ENCODE results near the gene AP2B1.

The AP2B1 gene

DNA sequence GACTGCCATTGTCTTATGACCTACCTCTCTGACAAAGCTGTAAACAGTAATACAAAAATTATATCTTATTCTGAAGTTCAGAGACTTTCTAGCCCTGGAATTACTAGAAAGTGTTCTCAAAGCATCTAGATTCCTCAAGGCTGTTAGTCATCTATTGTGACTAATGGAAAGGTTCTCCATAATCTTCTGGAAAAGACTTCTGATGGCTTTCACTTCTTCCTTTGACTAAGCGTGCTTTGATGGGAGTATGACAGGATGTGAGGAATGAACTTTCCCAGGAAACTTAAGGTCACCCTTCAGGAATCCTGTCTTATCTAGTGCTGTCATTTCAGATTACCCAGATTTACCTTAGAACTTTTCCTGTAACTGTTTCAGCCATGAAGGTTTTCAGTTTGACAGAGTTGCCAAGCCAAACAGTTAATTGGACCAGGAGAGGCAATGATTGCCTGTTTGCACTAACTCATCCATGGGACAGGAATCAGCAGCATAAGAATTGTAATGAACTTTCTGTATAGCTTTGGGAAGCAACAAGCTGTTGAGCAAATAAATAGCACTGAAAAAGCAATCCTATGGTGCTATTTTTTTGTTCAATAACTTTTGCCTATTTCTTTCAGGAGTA is 43.5 kb downstream of the AP2B1 start:
- no peak for DNase-seq (ENCODE audit: low read depth)

DNA sequence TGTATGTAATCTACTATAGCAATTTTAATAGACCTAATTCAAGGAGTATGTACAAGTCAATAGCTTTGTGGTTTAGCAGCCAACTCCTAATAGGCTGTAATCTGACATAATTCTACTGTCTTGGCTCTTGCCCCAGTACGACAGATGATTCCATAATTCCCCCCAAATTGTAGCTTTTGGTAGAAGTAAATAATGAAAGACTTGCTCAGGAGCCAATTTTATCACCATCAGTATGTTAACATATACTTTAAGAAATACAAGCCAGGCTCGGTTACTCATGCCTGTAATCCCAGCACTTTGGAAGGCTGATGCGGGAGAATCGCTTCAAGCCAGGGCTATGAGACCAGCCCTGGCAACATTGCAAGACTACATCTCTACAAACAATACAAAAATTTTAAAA is 53.9 kb downstream of the AP2B1 start:
- DNase-seq (ENCODE audit: low read depth) = no peak

DNA sequence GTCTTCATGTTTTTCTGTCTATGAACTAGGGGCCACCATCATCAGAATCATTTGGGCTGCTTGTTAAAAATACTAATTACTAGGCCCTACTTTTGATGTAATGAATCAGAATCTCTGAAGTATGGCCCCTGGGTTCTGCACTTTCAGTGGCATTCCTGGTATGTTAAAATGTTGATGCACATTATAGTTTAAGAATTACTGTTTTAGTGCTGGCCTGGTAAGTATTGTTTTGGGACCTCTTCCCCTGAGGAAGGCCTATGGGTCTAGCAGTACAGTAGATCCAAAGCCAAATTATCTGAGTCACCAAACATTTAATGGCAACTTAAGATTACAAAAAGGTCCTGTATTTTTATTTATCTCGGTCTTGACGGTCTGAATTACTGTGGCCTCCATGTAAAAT is 58.8 kb downstream of the AP2B1 start:
- DNase-seq (ENCODE audit: low read depth) = no peak

DNA sequence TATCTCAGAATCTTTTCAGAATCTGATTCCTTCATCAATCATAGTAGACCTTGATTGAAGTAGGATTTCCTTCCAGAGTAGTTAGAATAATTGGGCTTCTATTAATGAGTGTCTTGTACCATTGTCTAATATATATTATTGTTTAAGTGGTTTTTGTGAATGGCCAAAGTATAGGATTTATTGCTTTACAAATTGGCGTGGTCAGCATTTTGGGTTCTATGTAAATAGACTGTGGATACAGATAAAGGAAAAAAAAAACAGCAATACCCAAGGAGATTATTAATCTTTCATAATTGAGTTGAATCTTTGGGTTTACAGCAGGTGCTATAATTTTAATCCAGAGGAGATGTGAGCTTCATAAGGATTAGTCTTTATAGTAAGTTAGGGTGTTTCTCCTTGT is 64.3 kb downstream of the AP2B1 start:
- no peak for DNase-seq (ENCODE audit: low read depth)

DNA sequence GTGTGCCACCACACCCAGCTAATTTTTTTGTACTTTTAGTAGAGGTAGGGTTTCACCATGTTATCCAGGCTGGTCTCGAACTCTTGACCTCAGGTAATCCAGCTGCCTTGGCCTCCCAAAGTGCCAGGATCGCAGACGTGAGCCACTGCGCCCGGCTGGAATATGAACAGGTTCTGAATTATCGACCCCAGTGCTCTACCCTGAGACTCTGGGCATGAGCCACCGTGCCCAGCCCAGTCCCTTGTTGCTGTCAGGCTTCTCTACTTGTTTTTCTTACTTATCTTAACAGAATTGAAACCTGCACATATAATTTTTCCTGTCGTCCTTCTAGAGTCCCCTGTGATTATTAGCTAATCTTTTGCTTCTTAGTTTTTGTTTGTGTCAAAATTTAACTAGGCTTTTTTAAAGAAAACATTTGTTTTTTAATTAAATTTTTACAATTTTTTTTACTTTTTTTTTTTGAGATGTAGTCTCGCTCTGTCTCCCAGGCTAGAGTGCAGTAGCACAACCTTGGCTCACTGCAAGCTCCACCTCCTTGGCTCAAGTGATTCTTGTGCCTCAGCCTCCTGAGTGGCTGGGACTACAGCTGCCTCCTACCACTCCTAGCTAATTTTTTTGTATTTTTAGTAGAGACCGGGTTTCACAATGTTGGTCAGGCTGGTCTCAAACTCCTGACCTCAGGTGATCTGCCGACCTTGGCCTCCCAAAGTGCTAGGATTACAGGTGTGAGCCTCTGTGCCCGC is 66.7 kb downstream of the AP2B1 start:
- no peak for DNase-seq (ENCODE audit: low read depth)

DNA sequence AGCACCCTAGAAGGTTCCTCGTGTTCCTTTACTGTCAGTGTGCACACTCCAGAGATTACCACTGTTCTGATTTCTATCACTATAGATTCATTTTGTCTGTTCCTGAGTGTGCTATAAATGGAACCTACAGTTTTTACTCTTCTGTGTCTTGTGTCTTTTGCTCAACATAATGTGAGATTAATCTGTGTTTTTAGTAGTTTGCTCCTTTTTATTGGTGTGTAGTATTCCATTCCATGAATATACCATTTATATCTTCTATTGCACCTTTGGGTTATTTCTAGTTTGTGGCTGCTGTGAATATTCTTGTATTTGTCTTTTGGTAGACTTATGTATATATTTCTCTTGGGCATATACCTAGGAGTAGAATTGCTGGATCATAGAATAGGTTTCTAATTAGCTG is 68.2 kb downstream of the AP2B1 start:
- DNase-seq (ENCODE audit: low read depth) = no peak

DNA sequence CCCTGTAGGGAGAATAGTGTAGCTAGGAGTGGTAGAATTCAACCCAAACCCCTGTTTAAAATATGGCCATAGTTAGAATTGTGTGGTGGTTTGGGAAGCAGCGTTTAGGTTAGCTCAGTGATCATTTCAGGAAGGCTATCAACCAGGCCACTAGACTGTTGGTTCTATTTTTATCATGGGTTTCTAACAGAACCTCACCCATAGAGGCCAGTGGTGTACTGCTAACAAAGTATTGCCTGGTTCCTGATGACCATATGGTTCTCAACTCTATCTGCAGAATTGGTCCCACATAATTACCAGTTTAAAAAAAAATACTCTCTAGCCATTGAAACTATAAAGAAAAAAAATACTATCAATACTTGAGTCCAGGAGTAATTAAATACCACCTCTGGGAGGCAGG is 73.8 kb downstream of the AP2B1 start:
- DNase-seq (ENCODE audit: low read depth) = no peak

DNA sequence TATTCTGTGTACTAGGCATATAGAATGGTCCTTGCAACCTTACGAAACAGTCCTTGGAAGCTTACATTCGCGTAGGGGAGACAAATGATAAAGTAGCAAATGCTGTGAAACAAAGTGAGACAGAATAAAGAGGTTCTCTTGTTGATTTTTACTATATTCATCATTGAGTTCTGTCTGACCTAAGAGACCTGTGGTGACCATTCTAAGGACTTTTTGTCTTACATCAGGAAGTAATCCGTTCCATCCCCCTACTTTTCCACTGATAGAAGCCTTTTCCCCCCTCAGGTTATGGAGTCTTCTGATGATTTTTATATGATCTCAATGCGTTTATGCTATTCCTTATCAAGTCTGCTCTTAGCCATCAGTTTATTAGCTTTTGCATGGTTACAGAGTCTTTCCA is 77.6 kb downstream of the AP2B1 start:
- no peak for DNase-seq (ENCODE audit: low read depth)

DNA sequence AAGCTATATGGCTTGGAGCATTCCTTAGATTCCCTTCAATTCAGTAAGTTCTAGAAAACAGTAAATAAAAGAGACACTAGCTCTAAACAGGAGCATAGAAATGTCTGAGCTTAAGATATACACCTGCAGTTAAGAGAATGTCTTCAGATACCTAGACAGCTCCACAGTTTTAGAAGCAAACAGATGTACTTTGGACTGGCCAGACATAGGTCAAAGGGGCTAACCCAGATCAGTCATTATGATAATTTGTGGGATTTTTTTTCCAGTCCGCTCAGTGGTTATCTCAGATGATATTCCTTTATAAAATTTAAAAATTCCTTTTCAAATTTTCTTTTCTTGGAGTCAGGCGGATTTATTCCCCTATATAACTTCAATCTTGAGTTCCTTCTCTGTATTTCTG is 78.5 kb downstream of the AP2B1 start:
- no peak for DNase-seq (ENCODE audit: low read depth)

DNA sequence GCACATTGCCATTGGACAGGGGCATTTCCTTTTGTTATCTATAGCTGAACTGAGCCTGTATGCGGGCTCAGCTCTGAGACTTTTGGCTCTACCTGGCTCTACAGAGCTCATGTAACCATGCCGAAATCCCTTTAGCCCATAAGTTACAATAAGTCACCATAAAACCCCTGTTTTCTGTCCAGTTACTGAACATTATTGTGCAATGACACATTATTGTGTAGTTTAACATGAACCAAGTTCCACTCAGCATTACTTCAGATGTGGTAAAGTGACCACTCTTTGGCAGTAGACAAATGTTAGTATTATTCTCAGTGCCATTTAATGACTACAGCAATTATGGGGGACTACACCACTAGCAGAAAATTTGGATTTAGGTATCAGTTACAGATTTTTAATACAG is 78.9 kb downstream of the AP2B1 start:
- DNase-seq (ENCODE audit: low read depth) = no peak

DNA sequence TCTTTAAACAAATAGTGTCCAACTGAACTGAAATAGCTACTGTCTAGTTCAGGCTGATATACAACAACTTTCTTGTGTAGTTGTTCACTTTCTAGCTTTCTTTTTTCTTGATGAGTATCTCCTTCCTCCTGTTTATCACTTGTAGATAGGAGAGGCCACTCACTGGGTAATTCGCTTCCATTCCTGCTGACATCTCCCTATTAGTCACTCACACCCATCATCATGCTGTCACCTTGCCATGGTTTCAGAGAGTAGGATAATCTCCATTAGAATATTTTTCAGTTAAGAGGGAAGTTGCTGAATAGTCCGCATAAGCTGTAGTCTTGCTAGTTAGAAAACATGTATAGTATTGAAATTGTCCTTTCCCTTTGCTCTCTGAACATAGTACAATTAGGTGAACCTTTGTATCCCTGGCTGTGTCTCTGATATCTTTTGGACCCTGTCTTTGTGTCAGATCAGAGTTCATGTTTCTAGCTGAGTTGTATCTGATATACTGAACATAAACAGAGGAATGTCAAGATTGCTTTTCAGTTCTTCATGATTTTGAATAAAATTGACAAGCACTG is 79.9 kb downstream of the AP2B1 start:
- no peak for DNase-seq (ENCODE audit: low read depth)

DNA sequence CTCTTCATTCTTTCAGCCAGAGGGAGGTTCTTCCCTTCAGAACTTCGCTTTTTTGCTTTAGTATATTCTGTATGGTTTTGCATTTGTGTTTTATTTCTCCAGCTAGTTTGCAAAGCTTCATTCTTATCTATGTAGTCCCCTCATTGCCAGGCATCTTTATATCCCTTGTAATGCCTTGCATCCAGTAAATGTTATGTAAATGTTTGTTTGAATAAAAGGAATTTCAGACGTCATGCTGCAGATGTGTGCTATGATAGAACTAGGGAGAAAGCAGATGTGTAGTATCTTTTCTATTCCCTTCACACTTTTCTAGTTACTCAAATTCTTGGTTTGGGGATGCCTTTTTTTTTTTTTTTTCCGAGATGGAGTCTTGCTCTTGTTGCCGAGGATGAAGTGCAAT is 81.7 kb downstream of the AP2B1 start:
- no peak for DNase-seq (ENCODE audit: low read depth)

DNA sequence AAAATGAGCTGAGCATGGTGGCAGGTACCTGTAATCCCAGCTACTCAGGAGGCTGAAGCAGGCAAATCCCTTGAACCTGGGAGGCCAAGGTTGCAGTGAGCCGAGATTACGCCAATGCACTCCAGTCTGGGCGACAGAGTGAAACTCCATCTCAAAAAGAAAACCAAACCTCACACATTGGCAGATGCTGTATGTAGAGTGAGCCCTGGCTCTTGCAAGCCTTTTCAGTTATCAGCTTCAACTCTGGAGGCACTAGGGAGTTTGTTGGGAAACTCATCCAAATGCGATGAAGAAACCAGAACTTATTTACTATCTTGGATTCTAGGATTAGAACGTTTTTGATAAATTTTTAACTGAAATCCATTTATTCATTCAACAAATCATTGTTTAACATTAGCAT is 87.4 kb downstream of the AP2B1 start:
- no peak for DNase-seq (ENCODE audit: low read depth)

DNA sequence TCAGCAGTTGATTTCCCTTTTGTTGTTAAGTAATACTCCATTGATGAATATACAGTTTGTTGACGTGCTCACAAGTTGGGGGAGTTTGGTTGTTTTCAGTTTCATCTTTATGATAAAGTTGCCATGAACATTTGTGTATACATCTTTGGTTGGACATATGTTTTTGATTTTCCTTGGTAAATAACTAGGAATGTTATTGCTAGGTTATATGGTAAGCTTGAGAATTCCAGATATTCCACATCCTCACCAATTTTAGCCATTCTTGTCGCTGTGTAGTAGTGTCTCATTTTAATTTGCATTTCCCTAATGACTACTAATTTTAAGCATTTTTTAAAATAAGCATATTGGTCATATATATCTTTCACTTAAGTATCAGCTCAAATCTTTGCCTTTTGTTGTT is 89.3 kb downstream of the AP2B1 start:
- no peak for DNase-seq (ENCODE audit: low read depth)

DNA sequence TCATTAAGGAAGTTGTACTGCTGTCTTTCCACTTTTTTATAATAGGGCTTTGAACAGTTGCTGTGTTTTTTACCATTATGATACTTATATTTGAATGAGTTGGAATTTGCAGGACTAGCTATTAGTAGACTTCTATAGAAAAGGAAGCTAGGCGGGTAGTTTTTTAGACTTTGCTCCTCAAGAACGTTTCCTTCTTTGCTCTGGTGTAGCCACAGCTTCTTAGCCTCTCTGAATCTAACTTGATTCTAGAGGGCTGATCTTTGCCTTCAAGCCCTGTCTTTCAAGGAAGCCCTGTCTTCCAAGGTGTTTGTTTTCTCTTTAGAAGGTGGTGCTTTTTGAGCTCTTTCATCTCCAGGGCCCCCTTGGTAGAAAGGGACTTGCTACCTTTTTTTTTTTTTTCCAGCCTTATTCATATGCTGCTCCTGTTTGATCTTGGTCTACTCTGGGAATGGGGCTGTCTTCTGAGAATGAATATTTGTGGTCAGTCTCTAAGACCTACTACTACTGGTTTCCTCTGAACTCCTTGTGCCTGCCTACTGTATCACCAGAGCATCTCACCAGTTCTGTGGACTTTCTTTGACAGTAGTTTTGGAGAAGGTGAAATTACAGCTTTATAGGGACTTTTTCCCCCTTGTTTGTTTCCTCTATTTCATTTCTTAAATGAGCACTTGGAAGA is 92.0 kb downstream of the AP2B1 start:
- no peak for DNase-seq (ENCODE audit: low read depth)

DNA sequence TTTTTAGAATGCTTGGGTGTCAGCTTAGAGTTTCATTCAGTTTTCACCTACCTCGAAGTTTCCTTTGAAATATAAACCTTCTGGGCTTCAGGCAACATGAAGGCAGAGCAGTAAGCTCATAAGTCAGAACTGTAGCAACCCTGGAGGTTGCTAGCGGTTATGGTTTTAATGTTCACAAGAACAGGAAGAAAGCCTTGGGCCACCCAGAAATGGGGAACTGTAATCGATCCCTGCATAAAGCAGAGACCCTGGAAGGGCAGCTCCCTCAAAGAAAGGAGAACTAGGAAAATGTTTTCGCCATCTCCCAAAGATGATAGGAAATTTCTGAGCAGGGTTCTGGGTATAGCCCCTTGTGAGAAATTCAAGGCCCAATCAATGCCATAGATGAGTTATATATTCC is 96.5 kb downstream of the AP2B1 start:
- DNase-seq (ENCODE audit: low read depth) = no peak

DNA sequence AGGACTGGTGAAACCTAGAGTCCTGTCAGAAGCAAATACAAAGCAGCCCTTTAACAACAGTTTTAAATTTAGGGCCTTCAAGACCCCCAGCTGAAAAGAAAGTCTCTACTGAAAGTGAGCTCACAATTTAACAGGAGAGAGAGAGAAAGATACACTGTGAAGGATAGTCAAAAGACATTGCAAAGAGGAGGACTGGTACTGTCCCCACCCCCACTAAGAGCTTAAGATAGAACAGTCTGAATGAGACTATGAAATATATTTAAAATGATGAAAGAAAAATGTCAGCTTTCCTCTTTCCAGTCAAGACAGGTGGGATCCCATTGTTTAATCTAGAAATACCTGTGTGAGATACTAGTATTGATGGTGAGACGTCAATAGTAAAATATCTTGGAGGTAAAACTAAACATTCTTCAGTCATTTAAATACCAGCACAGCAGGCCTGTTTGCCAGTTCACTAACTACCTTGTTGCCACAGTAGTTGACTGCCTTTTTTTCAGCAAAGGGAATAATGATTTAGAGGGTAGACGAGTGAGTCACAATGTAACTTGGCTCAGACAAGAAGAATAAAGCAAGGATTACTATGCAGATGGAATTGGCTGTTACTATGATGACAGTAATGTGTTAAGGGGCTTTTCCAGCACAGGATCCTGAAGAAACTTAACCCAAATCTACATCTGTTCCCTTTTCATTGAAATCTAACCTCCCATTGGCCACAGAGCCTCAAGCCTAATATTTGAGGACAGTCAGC is 97.1 kb downstream of the AP2B1 start:
- DNase-seq (ENCODE audit: low read depth) = no peak

DNA sequence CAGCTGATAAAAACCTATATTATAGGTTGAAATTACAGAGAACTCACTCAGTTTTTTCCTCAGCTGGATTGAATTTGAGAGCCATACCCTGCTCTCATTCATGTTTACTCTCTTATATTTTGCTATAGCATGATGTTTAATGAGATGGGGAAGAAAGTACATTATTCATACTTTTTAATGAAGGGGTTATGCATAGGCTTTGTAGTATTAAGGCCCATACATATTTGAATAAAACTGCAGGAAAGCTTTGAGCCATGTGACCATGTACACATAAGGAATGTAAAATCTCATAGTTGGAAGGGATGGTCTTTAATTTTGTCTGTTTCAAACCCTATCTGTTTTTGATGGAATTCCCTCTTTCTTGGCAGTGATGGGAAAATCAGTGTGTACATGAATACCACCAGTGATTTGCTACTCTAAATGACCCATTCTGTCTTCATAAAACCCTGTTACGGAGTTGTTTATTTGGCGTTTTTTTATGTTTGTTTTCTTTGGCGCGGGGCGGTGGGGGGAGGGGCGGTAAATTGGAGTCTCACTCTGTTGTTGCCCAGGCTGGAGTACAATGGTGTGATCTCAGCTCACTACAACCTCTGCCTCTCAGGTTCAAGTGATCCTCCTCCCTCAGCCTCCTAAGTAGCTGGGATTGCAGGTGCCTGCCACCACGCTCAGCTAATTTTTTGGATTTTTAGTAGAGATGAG is 105.5 kb downstream of the AP2B1 start:
- no peak for DNase-seq (ENCODE audit: low read depth)

DNA sequence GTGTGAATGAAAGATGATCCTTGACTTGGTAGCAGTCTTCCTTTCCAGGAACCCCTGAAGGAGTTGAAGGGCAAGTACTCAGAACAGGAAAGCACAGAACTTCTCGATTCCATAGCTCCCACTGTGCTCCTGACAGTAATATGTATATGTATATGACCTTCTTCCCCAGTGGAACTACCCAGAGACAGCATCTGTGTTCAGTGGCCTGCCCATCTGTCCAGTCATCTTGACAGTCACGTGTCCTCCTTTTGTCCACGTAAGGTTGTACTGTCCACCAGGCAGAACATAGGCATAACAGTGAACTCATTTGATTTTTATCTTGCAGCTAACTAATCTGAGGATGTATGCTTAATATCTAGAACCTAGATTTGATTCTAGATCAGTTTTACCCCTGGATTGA is 106.5 kb downstream of the AP2B1 start:
- DNase-seq (ENCODE audit: low read depth) = no peak

DNA sequence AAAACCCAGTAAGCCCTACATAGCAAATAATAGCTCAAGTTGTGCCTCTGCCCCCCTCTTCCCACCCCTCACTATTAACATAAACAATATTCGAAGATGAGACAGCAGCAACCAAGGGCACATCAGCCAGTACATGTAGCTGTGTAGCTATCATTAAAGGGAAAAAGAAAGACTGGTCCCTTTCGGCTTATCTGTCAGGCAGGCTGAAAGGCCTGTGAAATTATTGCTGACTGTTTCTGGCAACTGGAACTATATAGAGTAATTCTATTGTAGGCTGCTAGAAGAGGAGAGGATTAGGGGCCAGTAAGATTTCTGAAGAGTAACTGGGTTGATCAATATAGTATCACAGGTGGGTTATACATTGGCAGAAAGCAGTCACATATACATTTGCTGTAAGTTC is 107.8 kb downstream of the AP2B1 start:
- DNase-seq (ENCODE audit: low read depth) = no peak

DNA sequence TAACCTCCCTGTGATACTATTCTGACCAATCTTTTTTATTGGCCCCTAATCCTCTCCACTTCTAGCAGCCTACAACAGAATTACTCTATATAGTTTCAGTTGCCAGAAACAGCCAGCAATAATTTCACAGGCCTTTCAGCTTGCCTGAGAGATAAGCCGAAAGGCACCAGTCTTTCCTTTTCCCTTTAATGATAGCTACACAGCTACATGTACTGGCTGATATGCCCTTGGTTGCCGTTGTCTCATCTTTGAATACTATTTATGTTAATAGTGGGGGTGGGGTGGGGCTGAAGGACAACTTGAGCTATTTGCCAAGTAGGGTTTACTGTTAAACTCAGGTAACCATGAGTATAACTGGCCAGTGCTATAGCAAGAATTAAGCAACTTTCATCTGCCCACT is 108.5 kb downstream of the AP2B1 start:
- DNase-seq (ENCODE audit: low read depth) = no peak

DNA sequence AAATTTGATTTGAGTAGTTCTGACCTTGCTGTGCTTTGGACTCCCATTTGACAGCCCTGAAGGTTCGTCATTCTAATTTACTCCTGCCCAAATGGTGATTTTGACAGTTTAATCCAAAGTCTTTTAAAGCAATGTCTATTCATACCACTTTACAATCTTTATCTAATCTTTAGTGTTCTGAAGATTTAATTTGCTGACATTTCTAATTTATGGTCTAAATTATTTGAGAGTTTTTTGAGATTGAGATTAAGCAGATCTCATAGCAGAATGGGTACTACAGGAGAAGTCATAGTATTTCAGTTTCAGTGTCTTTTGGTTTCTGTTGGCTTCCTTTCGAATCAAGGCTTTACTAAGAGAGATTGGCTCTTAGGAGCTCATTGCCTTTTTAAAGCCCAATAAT is 111.7 kb downstream of the AP2B1 start:
- no peak for DNase-seq (ENCODE audit: low read depth)

Data from T-helper 22 cell (primary cell).